CD4-positive, alpha-beta memory T cell (primary cell): ENCODE measurements around the gene VAV2. TPM values are rescaled to one million over a fixed set of nuclear protein-coding genes. Genes with fewer than 3 reads are reported as not detected.
"Not testable (repeated sequence)": the region's sequence is repeated elsewhere in the genome, so short reads cannot be mapped to it uniquely, and the experiment has no call there.

Experiments
- CTCF ChIA-PET: fragments of 350-600 bp; sonication (Branson Sonifier 250); formaldehyde crosslinking; loops from one replicate; lab custom pipeline; 2021; ENCODE audit warnings: inconsistent platforms; ENCODE audit not compliant: partially characterized antibody; lab: Charles Lee
- POLR2A ChIA-PET: fragments of 350-600 bp; sonication (Branson Sonifier 250); formaldehyde crosslinking; loops from one replicate; lab custom pipeline; 2021; ENCODE audit not compliant: partially characterized antibody; lab: Charles Lee
- DNase-seq, 5 donors: peaks; one replicate each; pipeline versions ENCODE4 v3.0.0 to v3.0.0-alpha.2; 2020 to 2022; ENCODE audit warnings: mixed read lengths in 1 of 5
- H3K27ac ChIP-seq: one replicate; pipeline ENCODE4 v1.7.0; 2013; ENCODE audit warnings: low read depth, low read length
- H3K27me3 ChIP-seq: 2 replicates; pipeline ENCODE4 v1.7.0; 2013; ENCODE audit warnings: mild to moderate bottlenecking, low read length, moderate library complexity; ENCODE audit not compliant: insufficient read depth
- H3K36me3 ChIP-seq: 2 replicates; pipeline ENCODE4 v1.7.0; 2013; ENCODE audit warnings: mild to moderate bottlenecking, low read length, moderate library complexity; ENCODE audit not compliant: insufficient read depth
- H3K4me1 ChIP-seq: 2 replicates; pipeline ENCODE4 v1.7.0; 2013; ENCODE audit warnings: mild to moderate bottlenecking, low read length, moderate library complexity; ENCODE audit not compliant: insufficient read depth
- H3K4me3 ChIP-seq, 2 donors: one replicate each; pipeline ENCODE4 v1.7.0; 2013; ENCODE audit warnings: low read length in 2 of 2, mild to moderate bottlenecking in 1 of 2
- H3K9me3 ChIP-seq, 2 donors: one replicate each; pipeline ENCODE4 v1.7.0; 2013; ENCODE audit warnings: low read length in 2 of 2, control low read depth in 1 of 2; ENCODE audit not compliant: control insufficient read depth in 1 of 2
- H3K27ac Mint-ChIP-seq, 7 donors: one replicate each; pipeline ENCODE4 v1.8.0; 2020 to 2021; ENCODE audit warnings: mixed read lengths in 7 of 7, mild to moderate bottlenecking in 6 of 7, inconsistent platforms in 3 of 7, moderate library complexity in 3 of 7
- H3K27me3 Mint-ChIP-seq, 2 donors: one replicate each; pipeline ENCODE4 v1.8.0; 2020 to 2021; ENCODE audit warnings: mixed read lengths in 2 of 2
- H3K36me3 Mint-ChIP-seq, 2 donors: one replicate each; pipeline ENCODE4 v1.8.0; 2020 to 2021; ENCODE audit warnings: mixed read lengths in 2 of 2, inconsistent platforms in 1 of 2, mild to moderate bottlenecking in 1 of 2
- H3K4me1 Mint-ChIP-seq, 4 donors: one replicate each; pipeline ENCODE4 v1.8.0; 2020 to 2021; ENCODE audit warnings: mixed read lengths in 4 of 4, mild to moderate bottlenecking in 1 of 4
- H3K4me3 Mint-ChIP-seq, 8 donors: one replicate each; pipeline ENCODE4 v1.8.0; 2020 to 2021; ENCODE audit warnings: mixed read lengths in 8 of 8, mild to moderate bottlenecking in 7 of 8, moderate library complexity in 6 of 8, inconsistent platforms in 3 of 8
- H3K9me3 Mint-ChIP-seq, 8 donors: one replicate each; pipeline ENCODE4 v1.8.0; 2020 to 2021; ENCODE audit warnings: mixed read lengths in 8 of 8, mild to moderate bottlenecking in 5 of 8, inconsistent platforms in 3 of 8, moderate library complexity in 1 of 8
- intact Hi-C: fragments of 100-400 bp; cut with micrococcal nuclease; formaldehyde crosslinking; loops from one replicate; pipeline ENCODE4 v1.15.1; 2023
- polyA plus RNA-seq, 2 donors: library from polyadenylated mRNA; unstranded; fragments of 300-500 nt; fragmentation: Illumina TruSeq; gene quantifications; one replicate each; pipeline ENCODE4 v1.2.3, GENCODE V29; 2021
- total RNA-seq, 2 experiments: library from RNA; stranded (reverse); gene quantifications; one replicate each; pipeline ENCODE4 v1.2.3, GENCODE V29; 2021

VAV2 gene
- total and polyA plus RNA-seq, 4 experiments from 2014 or later, result 0.26 to 3.0 (median 1.0) TPM

GRCh38 chr9:133901184-133901835, 90.8 kb downstream of the VAV2 start:
- Mint-ChIP-seq H3K4me1 (no peaks in the 10 kb centered on the region), H3K36me3 (no peaks in the 10 kb centered on the region), H3K27ac (no peak overlapping the region), H3K27me3 (no peaks in the 10 kb centered on the region), H3K9me3 (no peaks in the 10 kb centered on the region), H3K4me3 (no peak overlapping the region)
- ChIA-PET POLR2A (no interaction called here), CTCF (no interaction called here)
- DNase-seq, result peak in 1 of 5 donors; percentile 24
- no peaks in the 10 kb centered on the region for H3K36me3 ChIP-seq
- H3K9me3 ChIP-seq, result no peaks in the 10 kb centered on the region
- no peak overlapping the region for H3K4me3 ChIP-seq
- H3K27me3 ChIP-seq, result no peaks in the 10 kb centered on the region
- H3K4me1 ChIP-seq, result no peaks in the 10 kb centered on the region
- intact Hi-C loops, result no loop called here
- H3K27ac ChIP-seq, result no peak overlapping the region

GRCh38 chr9:133897675-133898074, 94.4 kb downstream of the VAV2 start:
- no peaks in the 10 kb centered on the region for H3K9me3 ChIP-seq
- H3K27ac ChIP-seq, result no peak overlapping the region
- ChIA-PET POLR2A (no interaction called here), CTCF (no interaction called here)
- intact Hi-C loops, result no loop called here
- Mint-ChIP-seq H3K9me3 (no peaks in the 10 kb centered on the region), H3K27me3 (no peaks in the 10 kb centered on the region), H3K27ac (no peak overlapping the region), H3K36me3 (no peaks in the 10 kb centered on the region), H3K4me1 (no peaks in the 10 kb centered on the region), H3K4me3 (no peak overlapping the region)
- no peaks in the 10 kb centered on the region for H3K4me1 ChIP-seq
- DNase-seq, result no peak
- H3K4me3 ChIP-seq, result no peak overlapping the region
- no peaks in the 10 kb centered on the region for H3K27me3 ChIP-seq
- no peaks in the 10 kb centered on the region for H3K36me3 ChIP-seq

DNA sequence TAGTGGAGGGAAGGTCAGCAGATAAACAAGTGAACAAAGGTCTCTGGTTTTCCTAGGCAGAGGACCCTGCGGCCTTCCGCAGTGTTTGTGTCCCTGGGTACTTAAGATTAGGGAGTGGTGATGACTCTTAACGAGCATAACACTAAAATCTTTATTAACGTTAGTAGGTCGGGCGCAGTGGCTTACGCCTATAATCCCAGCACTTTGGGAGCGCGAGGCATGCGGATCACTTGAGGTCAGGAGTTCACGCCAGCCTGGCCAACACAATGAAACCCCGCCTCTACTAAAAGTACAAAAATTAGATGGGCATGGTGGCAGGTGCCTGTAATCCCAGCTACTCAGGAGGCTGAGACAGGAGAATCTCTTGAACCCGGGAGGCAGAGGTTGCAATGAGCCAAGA, 96.1 kb downstream of the VAV2 start:
- H3K27me3 Mint-ChIP-seq, POLR2A ChIA-PET, CTCF ChIA-PET, H3K9me3 Mint-ChIP-seq, H3K36me3 ChIP-seq, H3K4me1 ChIP-seq, H3K4me3 Mint-ChIP-seq, intact Hi-C loops, H3K4me3 ChIP-seq, H3K9me3 ChIP-seq, H3K27me3 ChIP-seq, H3K36me3 Mint-ChIP-seq, H3K27ac Mint-ChIP-seq, H3K4me1 Mint-ChIP-seq, DNase-seq, H3K27ac ChIP-seq: not testable (repeated sequence)

DNA sequence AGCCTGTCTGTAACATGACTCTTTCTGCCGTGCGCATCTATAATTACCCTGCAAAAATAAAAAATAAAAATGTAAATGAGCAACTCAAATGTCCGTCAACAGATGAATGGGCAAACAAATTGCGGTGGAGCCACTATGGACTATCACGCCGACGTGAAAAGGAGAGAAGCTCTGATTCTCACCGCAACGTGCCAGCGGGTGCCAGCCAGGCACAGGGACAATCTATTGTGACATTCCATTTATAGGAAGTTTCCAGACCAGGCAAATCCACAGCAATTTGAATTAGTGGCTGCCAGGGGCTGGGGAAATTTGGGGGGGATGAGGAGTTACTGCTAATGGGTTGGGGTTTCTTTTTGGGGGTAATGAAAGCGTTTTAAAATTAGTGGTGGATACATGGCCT, 96.8 kb downstream of the VAV2 start:
- H3K4me1 ChIP-seq, result no peaks in the 10 kb centered on the region
- no peak overlapping the region for H3K4me3 Mint-ChIP-seq
- H3K36me3 ChIP-seq, result no peaks in the 10 kb centered on the region
- no peak overlapping the region for H3K27ac Mint-ChIP-seq
- POLR2A ChIA-PET, result no interaction called here
- intact Hi-C loops, result no loop called here
- no peaks in the 10 kb centered on the region for H3K9me3 Mint-ChIP-seq
- H3K36me3 Mint-ChIP-seq, result no peaks in the 10 kb centered on the region
- no peaks in the 10 kb centered on the region for H3K4me1 Mint-ChIP-seq
- DNase-seq, result no peak
- no peak overlapping the region for H3K27ac ChIP-seq
- CTCF ChIA-PET, result no interaction called here
- H3K4me3 ChIP-seq, result no peak overlapping the region
- no peaks in the 10 kb centered on the region for H3K27me3 ChIP-seq
- H3K9me3 ChIP-seq, result no peaks in the 10 kb centered on the region
- H3K27me3 Mint-ChIP-seq, result no peaks in the 10 kb centered on the region

GRCh38 chr9:133894377-133895321, 97.5 kb downstream of the VAV2 start:
- intact Hi-C loops, result no loop called here
- ChIA-PET CTCF (no interaction called here), POLR2A (no interaction called here)
- H3K27me3 Mint-ChIP-seq, result no peaks in the 10 kb centered on the region
- peak in 1 of 5 donors; percentile 15 for DNase-seq
- H3K4me1 Mint-ChIP-seq, result no peaks in the 10 kb centered on the region
- Histone ChIP-seq H3K27ac (no peak overlapping the region), H3K27me3 (no peaks in the 10 kb centered on the region), H3K9me3 (no peaks in the 10 kb centered on the region), H3K4me1 (no peaks in the 10 kb centered on the region), H3K4me3 (no peak overlapping the region), H3K36me3 (no peaks in the 10 kb centered on the region)
- H3K36me3 Mint-ChIP-seq, result no peaks in the 10 kb centered on the region
- no peaks in the 10 kb centered on the region for H3K9me3 Mint-ChIP-seq
- no peak overlapping the region for H3K27ac Mint-ChIP-seq
- no peak overlapping the region for H3K4me3 Mint-ChIP-seq

DNA sequence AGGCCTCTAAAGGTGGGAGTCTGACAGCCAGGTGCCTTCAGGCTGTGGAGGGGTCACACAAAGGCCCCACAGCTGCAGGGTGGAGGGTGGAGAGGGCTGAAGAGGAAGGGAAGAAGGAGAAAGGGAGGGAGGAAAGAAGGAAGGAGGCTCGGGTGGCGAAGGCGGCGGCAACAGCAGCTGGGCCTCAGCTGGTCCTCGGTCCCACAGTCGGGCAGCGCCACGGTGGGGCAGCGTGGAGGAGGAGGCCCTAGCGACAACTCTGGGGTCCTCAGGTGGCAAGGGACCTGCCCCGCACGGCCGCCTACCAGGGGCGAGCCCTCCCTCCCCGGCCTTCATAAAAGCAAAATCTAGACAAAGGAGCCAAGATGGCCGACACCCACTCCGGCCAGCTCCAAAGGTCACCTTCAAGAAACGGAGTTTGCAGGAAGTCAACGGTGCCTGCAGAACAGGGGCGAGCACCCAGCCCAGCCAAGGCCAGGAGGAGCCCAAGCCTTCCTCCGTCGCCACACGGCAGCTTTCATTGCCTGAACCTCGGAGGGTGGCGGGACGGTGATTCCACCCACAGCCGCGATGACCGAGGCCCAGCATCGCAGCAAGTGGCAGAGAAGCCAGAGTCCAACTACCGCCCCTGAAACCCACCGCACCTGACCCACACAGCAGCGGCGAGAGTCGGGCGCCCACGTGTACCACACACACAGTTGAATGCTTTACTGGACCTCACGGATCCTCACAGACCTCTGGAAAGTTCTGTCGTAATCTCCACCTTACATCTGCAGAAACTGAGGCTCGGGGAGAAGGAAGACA, 98.7 kb downstream of the VAV2 start:
- H3K36me3 ChIP-seq, result no peaks in the 10 kb centered on the region
- Mint-ChIP-seq H3K4me3 (no peak overlapping the region), H3K27me3 (no peaks in the 10 kb centered on the region), H3K4me1 (no peaks in the 10 kb centered on the region), H3K27ac (no peak overlapping the region), H3K9me3 (no peaks in the 10 kb centered on the region), H3K36me3 (no peaks in the 10 kb centered on the region)
- H3K4me3 ChIP-seq, result no peak overlapping the region
- H3K27ac ChIP-seq, result no peak overlapping the region
- ChIA-PET POLR2A (no interaction called here), CTCF (no interaction called here)
- no peaks in the 10 kb centered on the region for H3K9me3 ChIP-seq
- H3K27me3 ChIP-seq, result no peaks in the 10 kb centered on the region
- H3K4me1 ChIP-seq, result no peaks in the 10 kb centered on the region
- intact Hi-C loops, result no loop called here
- no peak for DNase-seq
